GM10266 (cell line): ENCODE results near the gene ATP8B4.

Experiments
- DNase-seq: peaks from one replicate; pipeline ENCODE4 v3.0.0; 2012; ENCODE audit errors: extremely low spot score
- CTCF ChIP-seq: IDR thresholded peaks from 2 replicates; pipeline ENCODE4 v1.5.1; 2012; ENCODE audit warnings: mild to moderate bottlenecking, low read depth; ENCODE audit not compliant: control insufficient read depth, insufficient read depth; ENCODE audit errors: missing control alignments

Gene ATP8B4

GRCh38 chr15:49905221-49905620, 213.8 kb downstream of the ATP8B4 start:
- DNase-seq = no peak
- TF ChIP-seq CTCF = no peak

- DNase-seq = no peak
- TF ChIP-seq CTCF = no peak
These were observed 214.7 kb downstream of the ATP8B4 start for GRCh38 chr15:49904296-49904695.

DNA sequence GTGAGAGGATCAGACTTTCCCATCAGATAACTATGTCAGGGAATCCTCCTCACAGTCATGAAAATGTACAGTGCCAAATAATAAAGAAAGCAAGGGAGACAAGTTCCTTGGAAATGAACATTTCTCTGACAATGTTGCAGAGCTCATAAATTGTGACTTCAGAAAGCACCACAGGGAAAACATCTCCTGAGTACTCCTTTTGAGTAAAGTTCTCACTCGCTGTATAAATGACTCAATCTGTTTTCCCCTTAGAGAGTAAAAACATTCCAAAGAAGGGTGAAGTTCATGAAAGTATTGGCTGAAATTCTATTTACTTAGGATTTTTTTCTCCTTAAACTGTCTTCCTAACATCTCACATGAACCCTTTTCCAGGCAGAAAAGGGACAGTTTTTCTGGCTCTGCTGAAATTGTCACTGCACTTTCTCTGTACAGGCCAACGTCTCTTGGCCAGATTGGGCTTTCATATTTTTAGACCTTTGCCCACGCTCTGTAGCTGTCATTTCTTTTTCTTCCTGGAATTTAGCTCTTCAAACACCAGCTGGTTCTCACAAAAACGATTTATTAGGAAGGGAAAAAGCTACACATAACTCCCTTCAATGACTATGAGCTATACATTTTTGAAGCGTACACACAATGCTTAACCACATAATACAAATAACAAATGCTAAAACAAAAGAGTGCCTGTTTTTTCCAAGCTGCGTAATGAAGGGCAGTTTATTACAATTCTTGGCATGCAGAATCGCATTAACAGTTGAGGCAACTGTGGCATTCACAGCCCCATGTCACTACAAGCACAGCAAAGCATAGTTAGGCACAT, 216.1 kb downstream of the ATP8B4 start:
- no peak for DNase-seq
- TF ChIP-seq CTCF = no peak

DNA sequence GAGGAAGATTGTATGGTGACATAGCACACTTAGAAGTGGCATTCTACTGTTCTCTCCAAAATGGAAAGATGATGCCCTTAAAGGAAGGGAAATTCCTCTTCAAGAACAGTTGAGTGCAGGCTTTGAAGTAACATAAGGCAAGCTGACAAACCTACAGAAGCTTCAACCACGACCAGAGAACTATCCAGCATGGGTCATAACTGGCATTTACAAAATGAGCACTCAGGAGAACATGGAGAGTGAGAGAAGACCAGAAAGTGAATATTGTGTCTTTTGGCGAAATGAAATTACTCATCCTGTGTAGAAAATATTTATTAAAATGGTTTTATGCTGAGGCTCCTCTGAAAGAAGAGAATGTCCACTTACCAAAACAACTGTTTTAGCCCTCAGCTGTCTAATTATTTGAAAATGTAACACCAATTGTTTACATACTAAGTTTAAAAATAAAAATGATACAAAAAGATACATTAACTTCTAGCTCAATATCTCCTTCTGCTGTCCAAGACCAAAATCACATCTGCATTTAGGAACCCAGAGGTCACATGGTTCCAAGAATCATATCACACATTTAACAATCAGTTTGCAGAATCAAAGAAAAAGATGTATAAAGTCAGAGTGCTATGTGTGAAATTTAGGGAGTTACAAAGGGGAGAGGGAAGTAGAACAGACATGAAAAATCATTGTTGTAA, 216.9 kb downstream of the ATP8B4 start:
- no peak for DNase-seq
- TF ChIP-seq CTCF = no peak

GRCh38 chr15:49901321-49901720, 217.7 kb downstream of the ATP8B4 start:
- TF ChIP-seq CTCF = no peak
- no peak for DNase-seq

- no peak for DNase-seq
- no peak for TF ChIP-seq CTCF
These were observed 218.2 kb downstream of the ATP8B4 start for GRCh38 chr15:49900903-49901235.
